ENCODE data around the gene DBI.

The DBI gene

DNA sequence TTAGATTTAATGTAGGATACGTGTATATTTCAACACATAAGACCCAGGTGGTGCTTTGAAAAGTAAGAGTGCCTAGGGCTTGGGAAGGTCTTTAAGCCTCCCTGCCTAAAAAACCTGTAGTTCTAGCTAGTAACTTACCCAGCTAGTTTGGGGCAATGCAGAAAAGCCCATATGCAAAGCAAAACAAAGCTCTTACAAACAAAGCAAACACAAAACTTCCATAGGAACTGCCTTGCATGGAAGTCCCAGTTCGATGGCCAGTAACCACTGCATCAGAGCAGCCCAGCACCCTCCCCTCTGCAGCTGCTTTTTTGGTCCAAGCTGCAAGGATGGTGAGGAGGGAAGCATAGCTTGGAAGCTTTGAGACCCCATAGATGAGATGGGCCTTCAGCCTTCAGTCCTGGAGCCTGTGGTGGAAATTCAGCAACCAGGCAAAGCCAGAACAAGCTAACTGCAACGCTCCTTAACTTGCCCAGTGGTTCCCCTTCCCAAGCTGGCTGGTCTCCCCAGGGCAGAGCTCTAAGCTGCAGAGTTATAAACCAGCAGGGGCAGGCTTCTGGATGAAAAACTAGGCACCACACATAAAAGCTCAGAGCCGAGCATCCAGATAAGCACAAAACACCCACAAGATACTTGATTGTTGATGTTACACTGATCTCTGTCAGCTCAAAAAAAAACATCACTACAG, 16.3 kb upstream of the DBI start:
- Histone ChIP-seq H3K9me3 (no peaks in the 10 kb centered on the region), H3K36me3 (no peaks in the 10 kb centered on the region), H3K27me3 (no peaks in the 10 kb centered on the region), H3K27ac (no peak overlapping the region), H3K4me3 (ENCODE audit: low read depth in 1 of 2, low read length in 1 of 2) (no peak overlapping the region), H3K4me1 (ENCODE audit: control insufficient read depth in 1 of 2, insufficient read depth in 1 of 2, low read depth in 1 of 2, low read length in 1 of 2) (no peaks in the 10 kb centered on the region)
- TF ChIP-seq, protein P1, sequence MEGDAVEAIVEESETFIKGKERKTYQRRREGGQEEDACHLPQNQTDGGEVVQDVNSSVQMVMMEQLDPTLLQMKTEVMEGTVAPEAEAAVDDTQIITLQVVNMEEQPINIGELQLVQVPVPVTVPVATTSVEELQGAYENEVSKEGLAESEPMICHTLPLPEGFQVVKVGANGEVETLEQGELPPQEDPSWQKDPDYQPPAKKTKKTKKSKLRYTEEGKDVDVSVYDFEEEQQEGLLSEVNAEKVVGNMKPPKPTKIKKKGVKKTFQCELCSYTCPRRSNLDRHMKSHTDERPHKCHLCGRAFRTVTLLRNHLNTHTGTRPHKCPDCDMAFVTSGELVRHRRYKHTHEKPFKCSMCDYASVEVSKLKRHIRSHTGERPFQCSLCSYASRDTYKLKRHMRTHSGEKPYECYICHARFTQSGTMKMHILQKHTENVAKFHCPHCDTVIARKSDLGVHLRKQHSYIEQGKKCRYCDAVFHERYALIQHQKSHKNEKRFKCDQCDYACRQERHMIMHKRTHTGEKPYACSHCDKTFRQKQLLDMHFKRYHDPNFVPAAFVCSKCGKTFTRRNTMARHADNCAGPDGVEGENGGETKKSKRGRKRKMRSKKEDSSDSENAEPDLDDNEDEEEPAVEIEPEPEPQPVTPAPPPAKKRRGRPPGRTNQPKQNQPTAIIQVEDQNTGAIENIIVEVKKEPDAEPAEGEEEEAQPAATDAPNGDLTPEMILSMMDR (IDR thresholded peaks at IDR 0.05): no peak

- H3K9me3 ChIP-seq: no peaks in the 10 kb centered on the region
- H3K36me3 ChIP-seq: no peaks in the 10 kb centered on the region
- no peaks in the 10 kb centered on the region for H3K4me1 ChIP-seq (ENCODE audit: control insufficient read depth in 1 of 2, insufficient read depth in 1 of 2, low read depth in 1 of 2, low read length in 1 of 2)
- no peaks in the 10 kb centered on the region for H3K27me3 ChIP-seq
- TF ChIP-seq, protein P1 (IDR thresholded peaks at IDR 0.05): no peak
- no peak overlapping the region for H3K4me3 ChIP-seq (ENCODE audit: low read depth in 1 of 2, low read length in 1 of 2)
- no peak overlapping the region for H3K27ac ChIP-seq
Observed at GRCh38 chr2:119352357-119352756, 14.4 kb upstream of the DBI start.

DNA sequence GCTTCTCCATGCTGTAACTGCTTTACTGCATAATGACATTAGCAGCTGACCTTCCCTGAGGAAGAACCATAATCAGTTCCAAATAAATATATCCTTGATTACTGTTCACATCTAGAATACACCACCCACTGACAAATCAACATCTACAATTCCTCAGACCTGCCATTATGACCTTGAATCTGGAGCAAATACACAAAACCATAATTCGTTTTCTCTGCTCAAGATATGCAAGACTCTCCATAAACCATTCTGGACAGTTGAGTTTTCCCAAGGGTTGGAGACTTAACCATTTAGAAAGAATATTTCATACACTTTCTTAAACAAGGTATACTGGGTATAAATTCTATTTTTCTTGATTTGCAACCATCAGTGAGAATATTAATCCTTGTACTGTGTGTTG, 11.9 kb upstream of the DBI start:
- no peak overlapping the region for H3K4me3 ChIP-seq (ENCODE audit: low read depth in 1 of 2, low read length in 1 of 2)
- H3K4me1 ChIP-seq (ENCODE audit: control insufficient read depth in 1 of 2, insufficient read depth in 1 of 2, low read depth in 1 of 2, low read length in 1 of 2): no peaks in the 10 kb centered on the region
- no peaks in the 10 kb centered on the region for H3K27me3 ChIP-seq
- H3K36me3 ChIP-seq: no peaks in the 10 kb centered on the region
- no peaks in the 10 kb centered on the region for H3K9me3 ChIP-seq
- TF ChIP-seq, protein P1 (IDR thresholded peaks at IDR 0.05): no peak
- no peak overlapping the region for H3K27ac ChIP-seq

GRCh38 chr2:119359774-119360173, 7.0 kb upstream of the DBI start:
- Histone ChIP-seq H3K9me3 (no peaks in the 10 kb centered on the region), H3K4me1 (ENCODE audit: control insufficient read depth in 1 of 2, insufficient read depth in 1 of 2, low read depth in 1 of 2, low read length in 1 of 2) (no peaks in the 10 kb centered on the region), H3K4me3 (ENCODE audit: low read depth in 1 of 2, low read length in 1 of 2) (no peak overlapping the region), H3K27me3 (no peaks in the 10 kb centered on the region), H3K36me3 (no peaks in the 10 kb centered on the region), H3K27ac (no peak overlapping the region)
- TF ChIP-seq, protein P1 (IDR thresholded peaks at IDR 0.05): no peak

GRCh38 chr2:119360423-119360966, 6.3 kb upstream of the DBI start:
- no peak overlapping the region for H3K27ac ChIP-seq
- TF ChIP-seq, protein P1 (IDR thresholded peaks at IDR 0.05): no peak
- no peaks in the 10 kb centered on the region for H3K27me3 ChIP-seq
- H3K4me1 ChIP-seq (ENCODE audit: control insufficient read depth in 1 of 2, insufficient read depth in 1 of 2, low read depth in 1 of 2, low read length in 1 of 2): peaks cover 0 to 2% of the 10 kb centered on the region in 2 experiments
- H3K36me3 ChIP-seq: no peaks in the 10 kb centered on the region
- no peak overlapping the region for H3K4me3 ChIP-seq (ENCODE audit: low read depth in 1 of 2, low read length in 1 of 2)
- H3K9me3 ChIP-seq: no peaks in the 10 kb centered on the region

All from neutrophil (primary cell).